Body of pancreas (tissue), 4 donors: Measurements from ENCODE around the gene MYOZ3. TPM values are rescaled to one million over a fixed set of nuclear protein-coding genes. Genes with fewer than 3 reads are reported as not detected.

Experiments
- ATAC-seq: fragments of 150-250 bp; one replicate; pipeline ENCODE4 v1.9.1; 2016
- DNase-seq, 4 donors: peaks; one replicate each; pipeline ENCODE4 v3.0.0-alpha.2; 2019
- H3K27ac ChIP-seq, 4 donors: fragments of 200-600 bp; sonication (generic); 1 replicate in 3 of 4; 2 replicates in 1 of 4; pipeline versions ENCODE4 v1.5.1 to v1.6.1; 2016 to 2019; ENCODE audit warnings: mild to moderate bottlenecking in 1 of 4, mixed read lengths in 1 of 4, moderate library complexity in 1 of 4
- H3K27me3 ChIP-seq, 2 donors: fragments of 200-600 bp; sonication (generic); one replicate each; pipeline ENCODE4 v1.6.0; 2016; ENCODE audit warnings: mild to moderate bottlenecking in 1 of 2
- H3K36me3 ChIP-seq, 2 donors: fragments of 200-600 bp; sonication (generic); replicated peaks in 1 of 2; 2 replicates each; pipeline ENCODE4 v1.5.1; 2016; ENCODE audit warnings: low read depth in 2 of 2; ENCODE audit not compliant: insufficient read depth in 1 of 2
- H3K4me1 ChIP-seq: fragments of 200-600 bp; sonication (generic); one replicate; pipeline ENCODE4 v1.6.0; 2016
- H3K4me3 ChIP-seq, 2 donors: fragments of 200-600 bp; sonication (generic); 1 replicate in 1 of 2; 2 replicates in 1 of 2; pipeline ENCODE4 v1.5.1; 2016 to 2019
- H3K9me3 ChIP-seq, 3 donors: fragments of 200-600 bp; sonication (generic); 1 replicate in 2 of 3; 2 replicates in 1 of 3; pipeline ENCODE4 v1.5.1; 2016
- POLR2A ChIP-seq, 3 donors: fragments of 450-650 bp; IDR thresholded peaks; one replicate each; pipeline ENCODE4 v1.6.1; 2016; ENCODE audit warnings: antibody characterized with exemption in 3 of 3, mild to moderate bottlenecking in 2 of 3
- WGBS, 2 donors: methylation state at CpG; one replicate each; pipeline ENCODE4 v1.1.5; 2017; 5-methylcytosine and 5-hydroxymethylcytosine counted together
- intact Hi-C: fragments of 100-400 bp; cut with DNase I; formaldehyde crosslinking; loops from one replicate; pipeline ENCODE4 v1.15.1; 2023
- total RNA-seq, 2 donors: library from RNA; depleted of rRNA; stranded (reverse); fragments of >200 nt; gene quantifications; one replicate each; pipeline ENCODE4 v1.1.0, GENCODE V29; 2016
- TF ChIP-seq, protein P1 (sequence below), 7 experiments: fragments of 450-650 bp in 4 of 7; fragments of 200-600 bp in 3 of 7; sonication (generic) in 3 of 7; IDR thresholded peaks; one replicate each; pipeline ENCODE4 v1.5.1; 2016 to 2019; ENCODE audit warnings: antibody characterized with exemption in 7 of 7

MYOZ3 gene
- total RNA-seq, 2 donors from 2014 or later: 0.26 TPM; not detected in 1

- Histone ChIP-seq H3K4me3 (no peak overlapping the region), H3K36me3 (no peaks in the 10 kb centered on the region), H3K9me3 (no peaks in the 10 kb centered on the region), H3K4me1 (peaks cover 54% of the 10 kb centered on the region), H3K27ac (peak overlapping the region in 1 of 4 donors; percentile 21), H3K27me3 (no peaks in the 10 kb centered on the region)
- intact Hi-C loops: no loop called here
- 42 to 49% methylated on average over 2 of the region's 2 CpGs for WGBS, 2 donors
- TF ChIP-seq POLR2A (IDR thresholded peaks at IDR 0.05): no peak
- TF ChIP-seq, protein P1, sequence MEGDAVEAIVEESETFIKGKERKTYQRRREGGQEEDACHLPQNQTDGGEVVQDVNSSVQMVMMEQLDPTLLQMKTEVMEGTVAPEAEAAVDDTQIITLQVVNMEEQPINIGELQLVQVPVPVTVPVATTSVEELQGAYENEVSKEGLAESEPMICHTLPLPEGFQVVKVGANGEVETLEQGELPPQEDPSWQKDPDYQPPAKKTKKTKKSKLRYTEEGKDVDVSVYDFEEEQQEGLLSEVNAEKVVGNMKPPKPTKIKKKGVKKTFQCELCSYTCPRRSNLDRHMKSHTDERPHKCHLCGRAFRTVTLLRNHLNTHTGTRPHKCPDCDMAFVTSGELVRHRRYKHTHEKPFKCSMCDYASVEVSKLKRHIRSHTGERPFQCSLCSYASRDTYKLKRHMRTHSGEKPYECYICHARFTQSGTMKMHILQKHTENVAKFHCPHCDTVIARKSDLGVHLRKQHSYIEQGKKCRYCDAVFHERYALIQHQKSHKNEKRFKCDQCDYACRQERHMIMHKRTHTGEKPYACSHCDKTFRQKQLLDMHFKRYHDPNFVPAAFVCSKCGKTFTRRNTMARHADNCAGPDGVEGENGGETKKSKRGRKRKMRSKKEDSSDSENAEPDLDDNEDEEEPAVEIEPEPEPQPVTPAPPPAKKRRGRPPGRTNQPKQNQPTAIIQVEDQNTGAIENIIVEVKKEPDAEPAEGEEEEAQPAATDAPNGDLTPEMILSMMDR (IDR thresholded peaks at IDR 0.05): no peak
- ATAC-seq: no peak
- no peak for DNase-seq
Measured at GRCh38 chr5:150633429-150633828, 27.6 kb upstream of the MYOZ3 start.

- Histone ChIP-seq H3K4me1 (peaks cover 66% of the 10 kb centered on the region), H3K27me3 (no peaks in the 10 kb centered on the region), H3K36me3 (no peaks in the 10 kb centered on the region), H3K4me3 (no peak overlapping the region), H3K9me3 (no peaks in the 10 kb centered on the region), H3K27ac (peak overlapping the region; percentile 52 to 88 (median 86))
- intact Hi-C loops: no loop called here
- TF ChIP-seq POLR2A (IDR thresholded peaks at IDR 0.05): no peak
- TF ChIP-seq, protein P1 (IDR thresholded peaks at IDR 0.05): no peak
- DNase-seq (peak; percentile 64 to 83 (median 72)), ATAC-seq (no peak)
- whole genome bisulfite sequencing, 2 donors: 65 to 66% methylated on average over 6 of the region's 6 CpGs
Measured at GRCh38 chr5:150636391-150637244, 24.4 kb upstream of the MYOZ3 start.

DNA sequence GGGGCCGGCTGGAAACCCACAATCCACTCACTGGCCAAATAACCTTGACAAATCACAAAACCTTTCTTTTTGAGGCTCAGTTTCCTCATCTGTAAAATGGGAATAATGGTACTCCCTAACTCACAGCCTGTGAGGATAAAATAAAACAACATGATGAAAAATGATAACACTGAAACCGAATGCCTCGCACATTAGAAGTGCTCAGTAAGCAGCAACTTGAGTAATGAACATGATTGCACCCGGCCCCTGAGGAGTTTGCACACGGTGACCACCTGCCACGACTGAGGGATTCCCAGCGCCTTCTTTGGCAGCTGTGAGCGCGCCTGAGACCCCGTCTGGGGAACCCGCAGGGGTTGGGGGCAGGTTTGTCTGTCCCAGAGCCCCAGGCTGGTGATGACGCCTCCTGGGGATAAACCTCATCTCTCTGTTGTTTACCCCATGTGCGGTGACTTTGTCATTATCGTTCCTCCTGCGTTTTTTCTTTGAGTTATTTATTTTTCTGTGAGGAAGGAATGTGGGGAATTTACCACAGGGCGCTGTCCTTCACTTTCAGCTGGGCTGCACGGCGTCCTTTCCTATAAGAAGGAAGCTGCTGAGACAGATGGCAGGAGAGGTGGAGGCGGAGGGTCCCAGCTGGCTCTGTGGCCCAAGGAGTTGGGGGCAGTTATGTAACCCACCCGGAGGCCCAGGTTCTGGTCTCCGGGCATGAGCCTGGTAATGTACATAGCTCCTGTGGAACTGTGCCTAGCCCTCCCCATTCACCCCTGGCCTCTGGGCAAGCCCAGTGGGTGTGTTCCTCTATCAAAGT is 23.6 kb upstream of the MYOZ3 start:
- Histone ChIP-seq H3K4me3 (no peak overlapping the region), H3K9me3 (no peaks in the 10 kb centered on the region), H3K27ac (peak overlapping the region; percentile 52 to 88 (median 86)), H3K4me1 (peaks cover 74% of the 10 kb centered on the region), H3K36me3 (no peaks in the 10 kb centered on the region), H3K27me3 (no peaks in the 10 kb centered on the region)
- DNase-seq (peak in 3 of 4 donors; percentile 51 to 66 (median 59)), ATAC-seq (peak; percentile 49)
- TF ChIP-seq, protein P1 (IDR thresholded peaks at IDR 0.05): no peak
- TF ChIP-seq POLR2A (IDR thresholded peaks at IDR 0.05): peak in 2 of 3 donors; percentile 33 to 42
- 22 to 32% methylated on average over 21 of the region's 21 CpGs for WGBS, 2 donors
- intact Hi-C loops: no loop called here

DNA sequence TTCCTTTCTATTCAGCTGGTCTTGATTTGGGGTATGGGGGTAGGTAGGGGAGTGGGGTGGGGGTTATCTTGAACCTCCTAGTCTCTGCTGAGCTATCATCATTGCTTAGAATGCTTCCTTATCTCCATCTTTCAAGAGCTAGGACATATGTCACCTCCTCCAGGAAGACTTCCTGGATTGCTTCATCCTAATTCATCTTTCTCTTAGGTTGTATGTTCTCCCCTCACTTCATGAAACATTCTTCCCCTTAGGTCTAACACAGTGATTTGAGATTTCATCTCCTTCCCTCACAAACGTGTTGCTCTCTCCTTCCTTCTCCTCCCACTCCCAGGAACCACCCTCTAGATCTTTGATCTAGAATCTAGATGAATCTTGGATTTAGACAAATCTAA is 23.0 kb upstream of the MYOZ3 start:
- WGBS, 2 donors: 34 to 37% methylated on average over 1 of the region's 1 CpG
- intact Hi-C loops: no loop called here

More for the DNA sequence above, 23.0 kb upstream of the MYOZ3 start:
- ATAC-seq (no peak), DNase-seq (no peak)
- H3K27me3 ChIP-seq: no peaks in the 10 kb centered on the region
- peaks cover 80% of the 10 kb centered on the region for H3K4me1 ChIP-seq
- H3K4me3 ChIP-seq: no peak overlapping the region
- H3K27ac ChIP-seq: peak overlapping the region; percentile 52 to 88 (median 86)
- H3K9me3 ChIP-seq: no peaks in the 10 kb centered on the region
- no peaks in the 10 kb centered on the region for H3K36me3 ChIP-seq
- TF ChIP-seq, protein P1 (IDR thresholded peaks at IDR 0.05): no peak
- TF ChIP-seq POLR2A (IDR thresholded peaks at IDR 0.05): no peak
